ENCODE results near the gene DMBX1.

- no peak for TF ChIP-seq CTCF (IDR thresholded peaks at IDR 0.05)
- TF ChIP-seq REST (IDR thresholded peaks at IDR 0.05) = no peak
- no peak for TF ChIP-seq MYC (IDR thresholded peaks at IDR 0.05; ENCODE audit: borderline replicate concordance, low read length)
- TF ChIP-seq ELK1 (IDR thresholded peaks at IDR 0.05; ENCODE audit: low read depth, low read length) = no peak
Measured at GRCh38 chr1:46492871-46493270, 3.2 kb downstream of the DMBX1 start.

Data from A549 (cell line).